H1 (cell line): ENCODE data around the gene HABP2. TPM values are rescaled to one million over a fixed set of nuclear protein-coding genes. Genes with fewer than 3 reads are reported as not detected.
A peak's percentile ranks its signal among the peaks of the same experiment; 100 is the strongest.

Experiments
- CTCF ChIA-PET: fragments of 300-600 bp; sonication (Branson Sonifier 250); formaldehyde crosslinking; loops from one replicate; lab custom pipeline; 2021; ENCODE audit not compliant: partially characterized antibody; lab: Charles Lee
- POLR2A ChIA-PET: fragments of 300-600 bp; sonication (Branson Sonifier 250); formaldehyde crosslinking; loops from one replicate; lab custom pipeline; 2021; ENCODE audit warnings: inconsistent platforms; ENCODE audit not compliant: partially characterized antibody; lab: Charles Lee
- DNase-seq, 2 experiments: peaks; one replicate each; pipeline versions ENCODE4 v3.0.0 to v3.0.0-alpha.2; 2010 to 2022; ENCODE audit warnings: low spot score in 2 of 2, low read depth in 1 of 2, mixed read lengths in 1 of 2
- FAIRE-seq: peaks from 2 replicates; lab custom pipeline; 2011; peaks lifted over from hg19 to GRCh38; lab: Jason Lieb, UNC
- H2AFZ ChIP-seq: 2 replicates; pipeline ENCODE4 v1.8.1; 2012; ENCODE audit warnings: low read length, inconsistent platforms
- H2AK5ac ChIP-seq: 2 replicates; pipeline ENCODE4 v1.6.1; 2013; ENCODE audit warnings: low read depth, low read length
- H2BK120ac ChIP-seq: replicated peaks from 2 replicates; pipeline ENCODE3; 2013; ENCODE audit warnings: low read depth, low read length, inconsistent platforms
- H2BK12ac ChIP-seq: 2 replicates; pipeline ENCODE4 v1.6.1; 2013; ENCODE audit warnings: low read depth, low read length
- H2BK15ac ChIP-seq: 2 replicates; pipeline ENCODE4 v1.6.1; 2013; ENCODE audit warnings: low read length
- H2BK20ac ChIP-seq: 2 replicates; pipeline ENCODE4 v1.6.1; 2013; ENCODE audit warnings: low read length
- H2BK5ac ChIP-seq: 2 replicates; pipeline ENCODE4 v1.6.1; 2013; ENCODE audit warnings: low read depth, low read length
- H3K14ac ChIP-seq: 2 replicates; pipeline ENCODE4 v1.6.1; 2013; ENCODE audit warnings: inconsistent platforms; ENCODE audit not compliant: insufficient read length
- H3K18ac ChIP-seq: 2 replicates; pipeline ENCODE4 v1.6.1; 2013; ENCODE audit warnings: low read length; ENCODE audit errors: extremely low read depth
- H3K23ac ChIP-seq: 2 replicates; pipeline ENCODE4 v1.6.1; 2013; ENCODE audit warnings: inconsistent platforms; ENCODE audit not compliant: insufficient read length
- H3K23me2 ChIP-seq: 2 replicates; pipeline ENCODE4 v1.6.1; 2013; ENCODE audit warnings: low read depth, low read length
- H3K27ac ChIP-seq: 2 replicates; pipeline ENCODE4 v1.6.1; 2011; ENCODE audit warnings: low read depth, low read length, inconsistent platforms
- H3K27me3 ChIP-seq, 4 experiments: replicated peaks in 1 of 4; 1 replicate in 1 of 4; 2 replicates in 3 of 4; pipeline versions ENCODE4 v1.6.1 to v1.8.1; 2011 to 2013; ENCODE audit warnings: low read length in 3 of 4, mild to moderate bottlenecking in 3 of 4, inconsistent platforms in 2 of 4, mixed read lengths in 2 of 4, moderate library complexity in 1 of 4; ENCODE audit not compliant: control insufficient read depth in 3 of 4, insufficient read depth in 3 of 4; ENCODE audit errors: extremely low read depth in 1 of 4
- H3K36me3 ChIP-seq, 4 experiments: 2 replicates each; pipeline versions ENCODE4 v1.6.1 to v1.8.1; 2011 to 2013; ENCODE audit warnings: mild to moderate bottlenecking in 4 of 4, low read length in 3 of 4, moderate library complexity in 2 of 4, control low read depth in 1 of 4, inconsistent platforms in 1 of 4; ENCODE audit not compliant: insufficient read depth in 4 of 4, control insufficient read depth in 2 of 4
- H3K4ac ChIP-seq: replicated peaks from 2 replicates; pipeline ENCODE3; 2013; ENCODE audit warnings: low read length, low read depth, mixed read lengths, inconsistent platforms; ENCODE audit not compliant: insufficient read length
- H3K4me1 ChIP-seq, 4 experiments: replicated peaks in 1 of 4; 1 replicate in 1 of 4; 2 replicates in 3 of 4; pipeline versions ENCODE4 v1.6.1 to v1.8.1; 2011 to 2013; ENCODE audit warnings: low read length in 3 of 4, inconsistent platforms in 2 of 4, mixed read lengths in 1 of 4; ENCODE audit not compliant: insufficient read depth in 4 of 4, control insufficient read depth in 3 of 4
- H3K4me2 ChIP-seq, 2 experiments: 2 replicates each; pipeline versions ENCODE4 v1.6.1 to v1.8.1; 2011 to 2013; ENCODE audit warnings: low read depth in 2 of 2, low read length in 2 of 2, control low read depth in 1 of 2, inconsistent platforms in 1 of 2, mild to moderate bottlenecking in 1 of 2; ENCODE audit not compliant: insufficient read depth in 1 of 2
- H3K4me3 ChIP-seq, 4 experiments: fragments of 200-600, 300-600 bp in 1 of 4; sonication (generic), shearing (Covaris generic), sonication (Bioruptor Twin) in 1 of 4; 2 replicates each; pipeline versions ENCODE4 v1.5.1 to v1.8.1; 2011 to 2016; ENCODE audit warnings: low read length in 4 of 4, low read depth in 3 of 4, control low read depth in 2 of 4, inconsistent platforms in 2 of 4, mild to moderate bottlenecking in 2 of 4, mixed read lengths in 1 of 4, moderate library complexity in 1 of 4; ENCODE audit not compliant: insufficient read depth in 2 of 4; ENCODE audit errors: extremely low read depth in 1 of 4
- H3K56ac ChIP-seq: replicated peaks from 2 replicates; pipeline ENCODE3; 2013; ENCODE audit warnings: low read depth, mild to moderate bottlenecking, mixed read lengths, low read length, inconsistent platforms; ENCODE audit not compliant: insufficient read length
- H3K79me1 ChIP-seq: 2 replicates; pipeline ENCODE4 v1.6.1; 2013; ENCODE audit warnings: low read depth, low read length, control low read depth
- H3K79me2 ChIP-seq, 2 experiments: 2 replicates each; pipeline versions ENCODE4 v1.6.1 to v1.8.1; 2012 to 2013; ENCODE audit warnings: low read length in 2 of 2, mild to moderate bottlenecking in 2 of 2, inconsistent platforms in 1 of 2; ENCODE audit not compliant: insufficient read depth in 2 of 2, control insufficient read depth in 1 of 2
- H3K9ac ChIP-seq, 4 experiments: replicated peaks in 1 of 4; 1 replicate in 1 of 4; 2 replicates in 3 of 4; pipeline versions ENCODE4 v1.6.1 to v1.8.1; 2011 to 2013; ENCODE audit warnings: low read depth in 3 of 4, low read length in 3 of 4, control low read depth in 2 of 4, mild to moderate bottlenecking in 2 of 4, moderate library complexity in 2 of 4, inconsistent platforms in 1 of 4; ENCODE audit errors: extremely low read depth in 1 of 4
- H3K9me3 ChIP-seq, 2 experiments: 2 replicates each; pipeline versions ENCODE4 v1.6.1 to v1.8.1; 2012 to 2013; ENCODE audit warnings: mild to moderate bottlenecking in 2 of 2, moderate library complexity in 2 of 2, control low read depth in 1 of 2, inconsistent platforms in 1 of 2, low read depth in 1 of 2, low read length in 1 of 2, mixed read lengths in 1 of 2; ENCODE audit not compliant: insufficient read depth in 2 of 2
- H4K20me1 ChIP-seq, 2 experiments: replicated peaks in 1 of 2; 2 replicates each; pipeline versions ENCODE3 to v1.8.1; 2011 to 2013; ENCODE audit warnings: inconsistent platforms in 2 of 2, low read length in 2 of 2, mild to moderate bottlenecking in 1 of 2; ENCODE audit not compliant: insufficient read depth in 2 of 2, control insufficient read depth in 1 of 2
- H4K5ac ChIP-seq: 2 replicates; pipeline ENCODE4 v1.6.1; 2013; ENCODE audit warnings: low read length, low read depth, mixed read lengths, inconsistent platforms; ENCODE audit not compliant: insufficient read length
- H4K8ac ChIP-seq: 2 replicates; pipeline ENCODE4 v1.8.0; 2013; ENCODE audit warnings: mild to moderate bottlenecking, moderate library complexity, low read length, inconsistent platforms; ENCODE audit not compliant: insufficient read depth; ENCODE audit errors: extremely low read depth
- H4K91ac ChIP-seq: replicated peaks from 2 replicates; pipeline ENCODE3; 2013; ENCODE audit warnings: low read length, mixed read lengths, inconsistent platforms; ENCODE audit not compliant: insufficient read length
- BACH1 ChIP-seq: IDR thresholded peaks from 2 replicates; pipeline ENCODE4 v1.6.1; 2012; ENCODE audit warnings: low read length, improper control_type of control experiment
- CTCF ChIP-seq, 3 experiments: IDR thresholded peaks; 1 replicate in 2 of 3; 2 replicates in 1 of 3; pipeline versions ENCODE4 v1.5.1 to v1.6.1; 2011; ENCODE audit warnings: low read length in 3 of 3, mild to moderate bottlenecking in 3 of 3, inconsistent platforms in 2 of 3, low read depth in 1 of 3, moderate library complexity in 1 of 3; ENCODE audit not compliant: insufficient read depth in 1 of 3; ENCODE audit errors: control extremely low read depth in 1 of 3
- JUN ChIP-seq: IDR thresholded peaks from 2 replicates; pipeline ENCODE4 v1.6.1; 2011; ENCODE audit warnings: low read depth, mild to moderate bottlenecking, improper control_type of control experiment, low read length
- MAX ChIP-seq: IDR thresholded peaks from 2 replicates; pipeline ENCODE4 v1.6.1; 2012; ENCODE audit warnings: inconsistent platforms
- NANOG ChIP-seq: IDR thresholded peaks from 2 replicates; pipeline ENCODE4 v1.6.1; 2011; ENCODE audit warnings: low read length, low read depth, mild to moderate bottlenecking, inconsistent platforms; ENCODE audit not compliant: insufficient read depth, poor library complexity, severe bottlenecking
- RAD21 ChIP-seq, 2 experiments: IDR thresholded peaks in 1 of 2; conservative IDR thresholded peaks in 1 of 2; 2 replicates each; pipeline ENCODE4 v1.6.1; 2011; ENCODE audit warnings: low read depth in 2 of 2, low read length in 2 of 2, improper control_type of control experiment in 1 of 2, inconsistent platforms in 1 of 2, mild to moderate bottlenecking in 1 of 2, moderate library complexity in 1 of 2
- SUZ12 ChIP-seq: fragments of 200-600 bp; sonication (generic); IDR thresholded peaks from 2 replicates; pipeline ENCODE4 v1.6.1; 2012; ENCODE audit warnings: mild to moderate bottlenecking, inconsistent platforms, low read length, moderate library complexity, mixed read lengths
- whole genome bisulfite sequencing, 2 experiments: shearing (Covaris generic) in 1 of 2; methylation state at CpG; one replicate each; pipeline versions ENCODE4 v1.1.6 to v1.1.7; 2013 to 2015; ENCODE audit warnings: low lambda C conversion rate in 2 of 2, mixed read lengths in 2 of 2, inconsistent platforms in 1 of 2, low coverage in 1 of 2, missing lambda C conversion rate in 1 of 2; ENCODE audit not compliant: insufficient replicate concordance in 2 of 2, insufficient coverage in 1 of 2, insufficient read length in 1 of 2; ENCODE audit errors: extremely low coverage in 1 of 2, missing lambda C conversion rate in 1 of 2; 5-methylcytosine and 5-hydroxymethylcytosine counted together
- polyA plus RNA-seq, 7 experiments: library from polyadenylated mRNA; depleted of rRNA in 3 of 7; stranded (reverse) in 5 of 7; unstranded in 2 of 7; fragments of >200 nt in 5 of 7; fragments of 200-250 nt in 2 of 7; gene quantifications; 1 replicate in 5 of 7; 2 replicates in 1 of 7; 4 replicates in 1 of 7; pipeline versions ENCODE4 v1.2.1 to v1.2.3, GENCODE V29; 2011 to 2013; ENCODE audit warnings: missing spikeins in 2 of 7, mixed read lengths in 2 of 7
- total RNA-seq: library from RNA; stranded (reverse); fragmentation: NEBNext Ultra II Directional; extraction: Animal tissue kit (Norgen Biotek cat#: 25700); gene quantifications from 2 replicates; pipeline ENCODE4 v1.2.1, GENCODE V29; 2021

HABP2 gene
- total and polyA plus RNA-seq, 2 of the 8 experiments (the other 6 are each of a cell fraction or from before 2014, with no cell fraction given) = not detected

GRCh38 chr10:113563306-113564088 is 10.6 kb downstream of the HABP2 start:
- Histone ChIP-seq H3K18ac (peak overlapping the region; percentile 71), H4K20me1 (peaks cover 8 to 10% of the 10 kb centered on the region in 2 experiments), H2BK12ac (no peak overlapping the region), H3K4me2 (peak overlapping the region in 1 of 2 experiments; percentile 58; a peak in 3 of 4 replicates), H4K5ac (no peak overlapping the region), H2BK5ac (no peak overlapping the region), H2AFZ (no peak overlapping the region), H3K4me1 (peaks cover 2 to 13% (median 9%) of the 10 kb centered on the region in 4 experiments; a peak in 6 of 7 replicates), H2AK5ac (no peak overlapping the region), H4K8ac (no peak overlapping the region), H2BK20ac (no peak overlapping the region), H3K79me2 (no peaks in the 10 kb centered on the region), H3K14ac (no peak overlapping the region), H3K36me3 (no peaks in the 10 kb centered on the region), H3K27ac (no peak overlapping the region), H3K9me3 (no peaks in the 10 kb centered on the region), H3K27me3 (peaks cover 44 to 53% (median 47%) of the 10 kb centered on the region in 4 experiments), H3K56ac (no peak overlapping the region), H3K4me3 (no peak overlapping the region), H3K23me2 (no peaks in the 10 kb centered on the region), H3K79me1 (no peaks in the 10 kb centered on the region), H3K23ac (no peak overlapping the region), H2BK15ac (no peak overlapping the region), H3K9ac (no peak overlapping the region), H2BK120ac (no peak overlapping the region), H3K4ac (no peak overlapping the region), H4K91ac (no peak overlapping the region)
- DNase-seq = peak; percentile 47 to 91
- CTCF ChIA-PET = interaction anchor here (0.6 to 8.7 kb wide), 24 partner anchors 9 to 365 kb away, joined by 3 to 57 read pairs (median 6); no protein-coding TSS in a partner anchor
- FAIRE-seq = no peak
- WGBS, 2 experiments = 29% methylated on average over 18 of the region's 18 CpGs; no CpG with 5 or more reads in 1 of the 2 experiments
- POLR2A ChIA-PET = no interaction called here
- TF ChIP-seq JUN (no peak), RAD21 (IDR thresholded peaks at IDR 0.05 in 1 of 2, conservative IDR thresholded peaks at IDR 0.05 in 1 of 2; ENCODE audit: low read depth in 2 of 2, low read length in 2 of 2) (peak; percentile 97 to 98), BACH1 (no peak), CTCF (IDR thresholded peaks at IDR 0.05; ENCODE audit: control extremely low read depth in 1 of 3, insufficient read depth in 1 of 3, low read depth in 1 of 3, low read length in 3 of 3) (peak; percentile 95 to 97 (median 97)), MAX (0 out of 2 replicates have a peak, but pooled peaks have one; percentile 25), NANOG (no peak), SUZ12 (no peak)
